K562 (cell line): ENCODE measurements around the gene OSBPL10. TPM values are rescaled to one million over a fixed set of nuclear protein-coding genes. Genes with fewer than 3 reads are reported as not detected.

Source experiments
- ATAC-seq: fragments of 200-7000 bp; cut with Tn5 transposase; 3 replicates; pipeline ENCODE4 v1.9.1; 2020; ENCODE audit warnings: moderate library complexity
- BruUV-seq: library from RNA; stranded (reverse); fragments of 400-500 nt; replicated peaks from 2 replicates; lab custom pipeline; 2021; lab: Mats Ljungman, UMichigan
- CTCF ChIA-PET: fragments of 300-600 bp; formaldehyde crosslinking; extraction: SDS; loops from one replicate; lab custom pipeline; 2021; ENCODE audit warnings: low intra/inter-chr PET ratio; lab: Yijun Ruan, JAX
- POLR2A ChIA-PET: fragments of 300-600, 350-650 bp; sonication (Branson Sonifier 250); formaldehyde crosslinking; extraction: SDS; loops from one replicate; lab custom pipeline; 2021; ENCODE audit warnings: antibody characterized with exemption, inconsistent platforms; lab: Yijun Ruan, JAX
- DNase-seq, 4 experiments: peaks; one replicate each; pipeline versions ENCODE4 v3.0.0 to v3.0.0-alpha.2; 2011 to 2018; ENCODE audit warnings: low spot score in 3 of 4, mixed read lengths in 3 of 4; ENCODE audit errors: extremely low read depth in 1 of 4
- FAIRE-seq: peaks from 2 replicates; lab custom pipeline; 2011; peaks lifted over from hg19 to GRCh38; lab: Jason Lieb, UNC
- H2AFZ ChIP-seq: 2 replicates; pipeline ENCODE4 v1.6.0; 2011; ENCODE audit warnings: low read depth, low read length, control low read depth, inconsistent platforms
- H3K27ac ChIP-seq: fragments of 200-600 bp; 3 replicates; pipeline ENCODE4 v1.8.0; 2011; ENCODE audit warnings: low read depth, mild to moderate bottlenecking, control low read depth, inconsistent platforms, low read length, moderate library complexity, mixed read lengths; ENCODE audit errors: extremely low read depth
- H3K27me3 ChIP-seq, 2 experiments: fragments of 300-600 bp in 1 of 2; 2 replicates in 1 of 2; 3 replicates in 1 of 2; pipeline versions ENCODE4 v1.6.0 to v1.8.0; 2011; ENCODE audit warnings: inconsistent platforms in 2 of 2, low read length in 2 of 2, mild to moderate bottlenecking in 1 of 2, mixed read lengths in 1 of 2, moderate library complexity in 1 of 2; ENCODE audit not compliant: control insufficient read depth in 2 of 2, insufficient read depth in 2 of 2
- H3K36me3 ChIP-seq: fragments of 300-600 bp; 3 replicates; pipeline ENCODE4 v1.8.0; 2011; ENCODE audit warnings: mild to moderate bottlenecking, low read length, inconsistent platforms; ENCODE audit not compliant: control insufficient read depth, insufficient read depth
- H3K4me1 ChIP-seq, 2 experiments: fragments of 200-600 bp in 1 of 2; replicated peaks in 1 of 2; 2 replicates in 1 of 2; 3 replicates in 1 of 2; pipeline versions ENCODE4 v1.5.1 to v1.8.0; 2011; ENCODE audit warnings: inconsistent platforms in 2 of 2, low read length in 2 of 2, mild to moderate bottlenecking in 1 of 2, mixed read lengths in 1 of 2, moderate library complexity in 1 of 2; ENCODE audit not compliant: control insufficient read depth in 2 of 2, insufficient read depth in 2 of 2
- H3K4me2 ChIP-seq: 2 replicates; pipeline ENCODE4 v1.6.1; 2011; ENCODE audit warnings: low read length, control low read depth, inconsistent platforms, mixed read lengths; ENCODE audit not compliant: insufficient read depth
- H3K4me3 ChIP-seq: fragments of 200-600 bp; sonication (generic), shearing (Covaris generic); 2 replicates; pipeline ENCODE4 v1.5.1; 2016; ENCODE audit warnings: control low read depth, inconsistent platforms
- H3K79me2 ChIP-seq: fragments of 200-600 bp; 3 replicates; pipeline ENCODE4 v1.8.0; 2011; ENCODE audit warnings: low read length, inconsistent platforms; ENCODE audit not compliant: control insufficient read depth, insufficient read depth
- H3K9ac ChIP-seq, 2 experiments: 2 replicates each; pipeline versions ENCODE4 v1.6.0 to v1.6.1; 2011; ENCODE audit warnings: low read depth in 2 of 2, low read length in 2 of 2, control low read depth in 1 of 2, inconsistent platforms in 1 of 2, mild to moderate bottlenecking in 1 of 2, mixed read lengths in 1 of 2; ENCODE audit not compliant: insufficient read depth in 1 of 2
- H3K9me1 ChIP-seq: one replicate; pipeline ENCODE4 v1.6.0; 2011; ENCODE audit warnings: inconsistent platforms, mild to moderate bottlenecking, low read length, moderate library complexity; ENCODE audit not compliant: control insufficient read depth, insufficient read depth
- H3K9me3 ChIP-seq: replicated peaks from 2 replicates; pipeline ENCODE4 v1.5.1; 2011; ENCODE audit warnings: low read depth, low read length, inconsistent platforms; ENCODE audit not compliant: control insufficient read depth, insufficient read depth
- H4K20me1 ChIP-seq: replicated peaks from 2 replicates; pipeline ENCODE4 v1.6.1; 2011; ENCODE audit warnings: low read length, inconsistent platforms, mixed read lengths; ENCODE audit not compliant: control insufficient read depth, insufficient read depth
- CBFB ChIP-seq: sonication (generic); formaldehyde crosslinking; IDR thresholded peaks from 2 replicates; pipeline ENCODE4 v1.4.0; 2020; ENCODE audit warnings: mild to moderate bottlenecking, missing genetic modification reagents
- FOXA3 ChIP-seq, 2 experiments: fragments of 450-650 bp in 1 of 2; sonication (generic) in 1 of 2; formaldehyde crosslinking; IDR thresholded peaks in 1 of 2; conservative IDR thresholded peaks in 1 of 2; 2 replicates each; pipeline versions ENCODE4 v1.4.0 to v1.8.0; 2020 to 2022; ENCODE audit warnings: mild to moderate bottlenecking in 2 of 2, missing genetic modification reagents in 1 of 2
- FOXK1 ChIP-seq: sonication (generic); formaldehyde crosslinking; IDR thresholded peaks from 2 replicates; pipeline ENCODE4 v1.8.0; 2022; ENCODE audit warnings: missing genetic modification reagents, mild to moderate bottlenecking, borderline replicate concordance
- LARP7 ChIP-seq: fragments of 450-650 bp; IDR thresholded peaks from 2 replicates; pipeline ENCODE4 v1.6.1; 2016
- RBM14 ChIP-seq: fragments of 200-400 bp; formaldehyde crosslinking; IDR thresholded peaks from 2 replicates; pipeline ENCODE4 v1.6.1; 2018; ENCODE audit warnings: low read depth, mild to moderate bottlenecking, low read length, moderate library complexity, borderline replicate concordance; ENCODE audit not compliant: insufficient read depth
- XRCC4 ChIP-seq: IDR thresholded peaks from one replicate; pipeline ENCODE4 v1.6.1; 2011; ENCODE audit not compliant: insufficient read depth, insufficient read length; ENCODE audit errors: extremely low read depth
- ZBTB17 ChIP-seq: fragments of 450-650 bp; formaldehyde crosslinking; IDR thresholded peaks from 2 replicates; pipeline ENCODE4 v1.4.0; 2020; ENCODE audit warnings: mild to moderate bottlenecking
- ZNF561 ChIP-seq: fragments of 450-650 bp; formaldehyde crosslinking; conservative IDR thresholded peaks from 2 replicates; pipeline ENCODE4 v1.4.0; 2020; ENCODE audit warnings: mild to moderate bottlenecking, moderate library complexity
- WGBS: fragments of 100-300 bp; shearing (Covaris generic); methylation state at CpG from one replicate; pipeline ENCODE4 v1.1.6; 2016; ENCODE audit warnings: low coverage, mixed read lengths; ENCODE audit not compliant: insufficient coverage; ENCODE audit errors: missing lambda C conversion rate; 5-methylcytosine and 5-hydroxymethylcytosine counted together
- in situ Hi-C: fragments of 300-500 bp; cut with MboI; formaldehyde crosslinking; loops from 4 replicates; pipeline ENCODE4 v1.15.0; 2018; ENCODE audit warnings: inconsistent platforms, mixed read lengths
- intact Hi-C: fragments of 100-400 bp; cut with micrococcal nuclease; formaldehyde crosslinking; loops from 2 replicates; pipeline ENCODE4 v1.14.2; 2022
- polyA plus RNA-seq, 8 experiments: library from polyadenylated mRNA; depleted of rRNA in 4 of 8; stranded (reverse) in 5 of 8; unstranded in 3 of 8; fragments of >200 nt; fragmentation: Nextera tagmentation in 2 of 8; fragmentation: Illumina TruSeq in 1 of 8; extraction: Ambion mirVana in 2 of 8; extraction: Trizol in 1 of 8; gene quantifications; 2 replicates each; pipeline versions ENCODE4 v1.2.1 to v1.2.3, GENCODE V29; 2011 to 2014; ENCODE audit warnings: inconsistent platforms in 1 of 8, missing spikeins in 1 of 8
- total RNA-seq, 7 experiments: library from RNA; depleted of rRNA in 6 of 7; stranded (reverse); fragments of >200 nt in 6 of 7; fragmentation: Illumina TruSeq in 2 of 7; extraction: Trizol in 2 of 7; gene quantifications; 2 replicates each; pipeline versions ENCODE4 v1.2.1 to v1.2.3, GENCODE V29; 2011 to 2021; ENCODE audit warnings: low replicate concordance in 1 of 7
- TF ChIP-seq, protein P1 (sequence below): sonication (generic); formaldehyde crosslinking; IDR thresholded peaks from 2 replicates; pipeline ENCODE4 v1.8.0; 2022; ENCODE audit warnings: missing genetic modification reagents, mild to moderate bottlenecking, borderline replicate concordance
- TF ChIP-seq, protein P2 (sequence below), 3 experiments: IDR thresholded peaks in 2 of 3; conservative IDR thresholded peaks in 1 of 3; 2 replicates each; pipeline ENCODE4 v1.5.1; 2011 to 2012; ENCODE audit warnings: low read length in 3 of 3, mild to moderate bottlenecking in 3 of 3, control low read depth in 2 of 3, improper control_type of control experiment in 1 of 3, inconsistent platforms in 1 of 3, low read depth in 1 of 3, mixed read lengths in 1 of 3, moderate library complexity in 1 of 3; ENCODE audit not compliant: insufficient read depth in 2 of 3
- TF ChIP-seq, protein P3 (sequence below): sonication (generic); formaldehyde crosslinking; IDR thresholded peaks from 2 replicates; pipeline ENCODE4 v1.8.1; 2023; ENCODE audit warnings: mild to moderate bottlenecking, missing genetic modification reagents
- TF ChIP-seq, protein P4 (sequence below), 2 experiments: IDR thresholded peaks in 1 of 2; conservative IDR thresholded peaks in 1 of 2; 2 replicates each; pipeline ENCODE4 v1.6.1; 2016; ENCODE audit warnings: low read depth in 2 of 2, mild to moderate bottlenecking in 1 of 2, missing compliant biosample characterization in 1 of 2, missing genetic modification characterization in 1 of 2, moderate library complexity in 1 of 2

OSBPL10 gene
- total and polyA plus RNA-seq, 9 of the 15 experiments (the other 6 are each of a cell fraction or from before 2014, with no cell fraction given): 0.03 to 0.19 (median 0.14) TPM; not detected in 2

DNA sequence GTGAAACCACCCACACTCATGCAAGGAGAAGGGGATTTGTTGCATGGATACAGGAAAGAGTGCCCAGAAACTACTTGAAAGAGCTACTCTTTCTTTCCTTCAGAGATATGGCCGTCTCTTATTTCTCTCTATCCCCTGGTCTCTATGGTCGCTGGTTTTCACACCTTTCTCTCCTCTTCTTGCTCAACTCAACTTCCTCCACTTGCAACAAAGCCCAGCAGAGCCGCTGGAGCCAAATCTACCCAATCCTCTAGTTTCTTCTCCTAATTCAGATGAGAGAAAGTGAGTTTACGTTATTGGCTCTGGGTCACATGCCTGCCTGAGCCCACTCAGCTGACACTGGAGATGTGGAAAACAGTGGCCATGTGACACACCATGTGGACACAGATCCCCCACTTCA lies 215.2 kb downstream of the OSBPL10 start (continued):
- TF ChIP-seq, protein P1, sequence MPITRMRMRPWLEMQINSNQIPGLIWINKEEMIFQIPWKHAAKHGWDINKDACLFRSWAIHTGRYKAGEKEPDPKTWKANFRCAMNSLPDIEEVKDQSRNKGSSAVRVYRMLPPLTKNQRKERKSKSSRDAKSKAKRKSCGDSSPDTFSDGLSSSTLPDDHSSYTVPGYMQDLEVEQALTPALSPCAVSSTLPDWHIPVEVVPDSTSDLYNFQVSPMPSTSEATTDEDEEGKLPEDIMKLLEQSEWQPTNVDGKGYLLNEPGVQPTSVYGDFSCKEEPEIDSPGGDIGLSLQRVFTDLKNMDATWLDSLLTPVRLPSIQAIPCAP (CRISPR knock-in tag): no peak

DNA sequence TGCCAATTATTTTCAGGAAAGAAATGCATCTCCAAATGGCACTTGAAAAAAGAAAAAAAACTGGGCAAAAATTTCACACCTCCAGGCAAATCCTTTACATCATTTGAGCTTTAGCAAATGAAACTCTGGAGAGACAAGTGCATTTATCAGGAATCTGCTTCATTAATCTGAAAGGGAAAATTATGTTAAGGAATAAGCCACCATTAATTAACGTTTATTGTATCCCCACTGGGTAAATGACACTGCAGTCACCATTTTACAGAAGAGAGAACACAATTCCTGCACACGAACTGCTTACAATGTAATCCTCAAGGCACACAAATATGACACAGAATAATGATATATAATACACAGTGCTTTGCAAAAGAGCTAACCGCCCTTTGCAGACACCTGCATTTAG lies 217.3 kb downstream of the OSBPL10 start:
- H3K27ac ChIP-seq: no peak overlapping the region
- intact Hi-C loops (loop anchor here (10.0 kb wide), 2 partner anchors 309 to 549 kb away; no protein-coding TSS in a partner anchor), in situ Hi-C loops (loop anchor here (25.0 kb wide), 1 partner anchor 976 kb away; no protein-coding TSS in a partner anchor)
- no peaks in the 10 kb centered on the region for H4K20me1 ChIP-seq
- no peak for DNase-seq
- no TSS peak for BruUV-seq
- H3K79me2 ChIP-seq: no peaks in the 10 kb centered on the region
- 3% methylated on average over 3 of the region's 3 CpGs for WGBS
- no peak overlapping the region for H3K4me2 ChIP-seq
- ChIA-PET CTCF (no interaction called here), POLR2A (interaction anchor here (0.6 kb wide), 1 partner anchor 221 kb away, joined by 3 read pairs; no protein-coding TSS in a partner anchor)
- no peaks in the 10 kb centered on the region for H3K36me3 ChIP-seq
- H3K9ac ChIP-seq: no peak overlapping the region
- no peak overlapping the region for H3K4me3 ChIP-seq
- H3K9me1 ChIP-seq: no peaks in the 10 kb centered on the region
- no peak for ATAC-seq
- peaks cover 0 to 5% of the 10 kb centered on the region in 2 experiments; a peak in 1 of 5 replicates for H3K27me3 ChIP-seq
- no peak for FAIRE-seq
- no peak overlapping the region for H2AFZ ChIP-seq
- H3K9me3 ChIP-seq: no peaks in the 10 kb centered on the region
- no peaks in the 10 kb centered on the region; a peak in 2 of 5 replicates for H3K4me1 ChIP-seq
- TF ChIP-seq, protein P2, sequence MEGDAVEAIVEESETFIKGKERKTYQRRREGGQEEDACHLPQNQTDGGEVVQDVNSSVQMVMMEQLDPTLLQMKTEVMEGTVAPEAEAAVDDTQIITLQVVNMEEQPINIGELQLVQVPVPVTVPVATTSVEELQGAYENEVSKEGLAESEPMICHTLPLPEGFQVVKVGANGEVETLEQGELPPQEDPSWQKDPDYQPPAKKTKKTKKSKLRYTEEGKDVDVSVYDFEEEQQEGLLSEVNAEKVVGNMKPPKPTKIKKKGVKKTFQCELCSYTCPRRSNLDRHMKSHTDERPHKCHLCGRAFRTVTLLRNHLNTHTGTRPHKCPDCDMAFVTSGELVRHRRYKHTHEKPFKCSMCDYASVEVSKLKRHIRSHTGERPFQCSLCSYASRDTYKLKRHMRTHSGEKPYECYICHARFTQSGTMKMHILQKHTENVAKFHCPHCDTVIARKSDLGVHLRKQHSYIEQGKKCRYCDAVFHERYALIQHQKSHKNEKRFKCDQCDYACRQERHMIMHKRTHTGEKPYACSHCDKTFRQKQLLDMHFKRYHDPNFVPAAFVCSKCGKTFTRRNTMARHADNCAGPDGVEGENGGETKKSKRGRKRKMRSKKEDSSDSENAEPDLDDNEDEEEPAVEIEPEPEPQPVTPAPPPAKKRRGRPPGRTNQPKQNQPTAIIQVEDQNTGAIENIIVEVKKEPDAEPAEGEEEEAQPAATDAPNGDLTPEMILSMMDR (IDR thresholded peaks at IDR 0.05 in 2 of 3, conservative IDR thresholded peaks at IDR 0.05 in 1 of 3; ENCODE audit: insufficient read depth in 2 of 3, low read depth in 1 of 3, low read length in 3 of 3): no peak
- TF ChIP-seq ZBTB17 (no peak), FOXK1 (CRISPR knock-in tag) (no peak), FOXA3 (CRISPR knock-in tag; conservative IDR thresholded peaks at IDR 0.05 in 1 of 2, IDR thresholded peaks at IDR 0.05 in 1 of 2) (no peak), CBFB (CRISPR knock-in tag) (no peak), LARP7 (no peak), RBM14 (no peak), XRCC4 (no peak), ZNF561 (CRISPR knock-in tag) (no peak)
- TF ChIP-seq, protein P3, sequence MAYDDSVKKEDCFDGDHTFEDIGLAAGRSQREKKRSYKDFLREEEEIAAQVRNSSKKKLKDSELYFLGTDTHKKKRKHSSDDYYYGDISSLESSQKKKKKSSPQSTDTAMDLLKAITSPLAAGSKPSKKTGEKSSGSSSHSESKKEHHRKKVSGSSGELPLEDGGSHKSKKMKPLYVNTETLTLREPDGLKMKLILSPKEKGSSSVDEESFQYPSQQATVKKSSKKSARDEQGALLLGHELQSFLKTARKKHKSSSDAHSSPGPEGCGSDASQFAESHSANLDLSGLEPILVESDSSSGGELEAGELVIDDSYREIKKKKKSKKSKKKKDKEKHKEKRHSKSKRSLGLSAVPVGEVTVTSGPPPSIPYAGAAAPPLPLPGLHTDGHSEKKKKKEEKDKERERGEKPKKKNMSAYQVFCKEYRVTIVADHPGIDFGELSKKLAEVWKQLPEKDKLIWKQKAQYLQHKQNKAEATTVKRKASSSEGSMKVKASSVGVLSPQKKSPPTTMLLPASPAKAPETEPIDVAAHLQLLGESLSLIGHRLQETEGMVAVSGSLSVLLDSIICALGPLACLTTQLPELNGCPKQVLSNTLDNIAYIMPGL (CRISPR knock-in tag): no peak
- TF ChIP-seq, protein P4, sequence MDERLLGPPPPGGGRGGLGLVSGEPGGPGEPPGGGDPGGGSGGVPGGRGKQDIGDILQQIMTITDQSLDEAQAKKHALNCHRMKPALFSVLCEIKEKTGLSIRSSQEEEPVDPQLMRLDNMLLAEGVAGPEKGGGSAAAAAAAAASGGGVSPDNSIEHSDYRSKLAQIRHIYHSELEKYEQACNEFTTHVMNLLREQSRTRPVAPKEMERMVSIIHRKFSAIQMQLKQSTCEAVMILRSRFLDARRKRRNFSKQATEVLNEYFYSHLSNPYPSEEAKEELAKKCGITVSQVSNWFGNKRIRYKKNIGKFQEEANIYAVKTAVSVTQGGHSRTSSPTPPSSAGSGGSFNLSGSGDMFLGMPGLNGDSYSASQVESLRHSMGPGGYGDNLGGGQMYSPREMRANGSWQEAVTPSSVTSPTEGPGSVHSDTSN (CRISPR knock-in tag; IDR thresholded peaks at IDR 0.05; ENCODE audit: low read depth): no peak
- TF ChIP-seq, protein P4 (tag; conservative IDR thresholded peaks at IDR 0.05; ENCODE audit: low read depth): no peak
